ENCODE data around the gene NUDT1.

Gene NUDT1

GRCh38 chr7:2205036-2205780, 36.8 kb upstream of the NUDT1 start:
- DNase-seq: no peak

GRCh38 chr7:2208712-2209111, 33.3 kb upstream of the NUDT1 start:
- no peak for DNase-seq

DNA sequence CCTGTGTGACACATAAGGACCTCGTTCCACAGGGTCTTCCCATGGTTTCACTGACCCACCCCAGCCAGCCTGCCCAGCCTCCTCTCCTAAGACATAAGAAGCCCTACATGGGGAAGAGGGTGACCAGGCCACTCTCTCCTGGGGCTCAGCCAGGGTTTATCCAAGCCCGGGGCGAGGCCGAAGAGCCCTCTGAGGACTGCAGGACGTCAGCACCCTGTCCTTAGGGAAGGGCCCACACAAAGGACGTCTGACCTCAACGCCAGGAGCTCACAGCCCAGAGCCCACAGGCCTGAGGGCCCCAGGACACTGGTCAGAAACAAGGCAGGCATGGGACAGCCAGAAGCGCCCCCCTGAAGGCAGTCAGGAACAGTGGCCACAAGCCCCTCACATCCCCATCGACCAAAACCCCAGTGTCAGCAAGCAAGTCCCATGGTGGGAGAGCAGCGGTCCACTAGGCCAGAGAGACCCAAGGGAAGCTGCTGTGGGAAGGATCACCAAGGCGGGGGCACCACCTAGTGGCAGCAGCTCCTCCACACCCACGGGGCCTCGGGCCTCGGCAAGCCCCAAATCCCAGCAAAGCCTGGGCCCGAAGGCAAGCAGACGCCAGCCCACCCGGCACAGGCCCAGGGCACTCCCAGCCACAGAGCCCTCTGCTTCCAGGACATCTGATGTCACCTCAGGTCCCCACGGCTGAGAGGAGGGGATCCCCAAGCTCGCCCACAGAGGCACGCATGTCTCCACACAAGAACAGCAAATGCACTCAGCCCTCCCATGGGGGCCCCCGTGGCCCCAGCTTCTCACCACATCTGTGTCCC, 32.7 kb upstream of the NUDT1 start:
- peak; percentile 63 for DNase-seq

GRCh38 chr7:2209961-2210323, 32.1 kb upstream of the NUDT1 start:
- DNase-seq: no peak

- no peak for DNase-seq
These were observed 31.3 kb upstream of the NUDT1 start for GRCh38 chr7:2210551-2211258.

DNA sequence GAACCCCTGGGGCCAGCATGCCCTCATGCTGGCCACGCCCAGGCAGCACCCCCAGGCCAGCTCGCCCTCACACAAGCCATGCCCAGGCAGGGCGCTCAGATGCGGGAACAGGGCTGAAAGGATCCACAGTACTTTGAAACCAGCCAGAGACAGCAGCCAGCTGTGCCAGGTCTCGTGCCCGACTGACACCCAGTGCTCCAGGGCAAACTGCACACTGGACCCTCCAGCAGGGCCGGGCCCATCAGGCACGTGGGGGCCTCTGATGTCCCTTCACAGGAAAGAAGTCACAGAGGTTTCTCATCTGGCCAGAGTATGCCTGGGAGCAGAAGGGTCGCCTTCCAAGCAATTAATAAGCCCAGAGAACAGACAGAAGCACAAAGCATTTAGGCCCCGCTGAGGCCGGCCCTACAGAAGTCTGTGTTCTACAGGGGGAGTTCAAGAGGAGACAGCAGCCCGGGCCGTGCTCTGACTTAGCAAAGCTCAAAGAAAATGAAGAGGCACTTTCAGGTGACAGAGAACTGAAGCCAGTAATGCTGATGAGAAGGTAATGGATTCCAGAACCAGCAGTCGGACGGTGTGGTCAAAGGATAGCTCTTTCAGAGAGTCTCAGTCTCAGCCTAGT, 30.7 kb upstream of the NUDT1 start:
- no peak for DNase-seq

DNA sequence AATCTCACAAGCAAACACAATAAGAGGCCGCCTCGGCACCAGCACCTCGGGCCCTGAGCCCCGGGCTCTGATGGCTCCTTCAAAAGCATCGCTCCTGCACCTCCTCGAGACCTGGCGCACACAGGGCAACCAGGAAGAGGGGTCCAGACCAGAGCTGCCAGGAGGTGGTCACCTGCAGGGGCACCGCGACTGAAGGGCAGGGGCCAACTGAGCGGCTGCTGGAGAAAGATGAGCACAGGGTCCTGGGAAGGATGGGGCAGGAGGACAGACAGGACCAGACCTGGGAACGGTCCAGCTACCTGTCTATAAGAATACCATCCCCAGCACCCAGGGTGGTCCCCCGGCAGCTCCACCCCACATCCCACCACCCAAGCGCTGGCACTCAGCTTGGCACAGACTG, 30.1 kb upstream of the NUDT1 start:
- no peak for DNase-seq

DNA sequence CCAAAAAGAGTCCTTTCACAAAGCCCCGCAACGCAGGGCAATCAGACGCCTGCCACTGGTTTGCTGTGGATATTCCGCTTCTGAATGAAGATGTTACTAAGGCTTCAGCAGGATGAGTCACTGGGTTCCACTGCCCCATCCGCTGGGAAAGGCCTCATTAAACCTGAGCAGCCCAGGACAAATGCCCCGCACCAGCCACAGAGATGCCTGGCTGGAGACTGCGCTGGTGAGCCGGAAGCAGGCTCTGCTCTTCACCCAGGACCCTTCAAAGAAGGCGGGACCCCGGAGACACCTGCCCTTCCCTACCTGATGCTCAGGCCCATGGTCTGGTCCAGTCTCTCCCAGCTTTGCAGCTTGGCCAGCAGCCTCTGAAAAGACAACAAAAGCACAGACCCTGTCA, 29.1 kb upstream of the NUDT1 start:
- DNase-seq: no peak

DNA sequence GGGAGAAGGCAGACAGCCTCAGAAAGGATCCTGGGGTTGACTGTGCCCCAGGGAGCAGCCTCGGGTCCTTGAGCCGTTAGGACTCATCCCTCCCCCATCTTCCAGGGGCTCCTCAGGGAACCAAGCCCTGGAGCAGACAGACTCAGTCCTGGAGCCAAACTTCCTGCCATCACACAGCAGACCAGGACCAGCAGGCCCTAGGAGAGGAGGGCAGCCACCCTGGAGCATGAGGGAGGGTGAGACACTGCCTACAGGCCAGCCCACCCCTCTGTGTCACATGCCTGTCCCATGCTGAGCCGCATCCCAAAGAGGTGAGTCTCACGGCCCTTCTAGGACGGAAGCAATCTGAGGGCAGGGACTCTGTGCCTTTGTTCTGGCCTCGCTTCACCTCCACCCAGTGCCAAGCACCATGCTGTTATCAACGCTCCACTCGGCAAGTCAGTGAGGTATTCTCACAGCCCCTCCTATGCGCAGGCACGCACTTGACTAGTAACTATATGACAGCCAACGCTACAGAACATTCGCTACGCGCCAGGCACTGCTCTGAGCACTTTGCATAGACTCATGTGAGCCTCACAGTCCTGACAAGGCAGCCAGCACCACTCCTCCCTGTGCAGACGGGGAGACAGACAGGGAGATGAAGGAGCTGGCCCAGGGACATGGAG, 28.3 kb upstream of the NUDT1 start:
- DNase-seq: no peak

DNA sequence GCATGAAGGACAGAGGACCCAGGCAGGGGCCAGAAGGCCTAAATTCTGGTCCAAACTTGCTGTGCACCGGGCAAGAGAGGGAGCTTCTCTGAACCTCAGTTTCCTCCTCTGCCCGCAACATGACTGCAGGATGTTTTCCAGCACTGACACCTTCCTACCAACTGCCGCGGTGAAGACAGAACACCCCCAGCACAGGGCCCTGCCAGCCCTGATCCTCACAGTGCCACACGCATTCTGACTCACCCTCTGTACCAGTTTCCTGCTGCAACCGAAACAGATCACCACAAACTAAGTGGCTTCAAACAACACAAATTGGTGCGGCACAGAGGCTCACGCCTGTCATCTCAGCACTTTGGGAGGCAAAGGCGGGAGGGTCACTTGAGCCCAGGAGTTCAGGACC, 27.4 kb upstream of the NUDT1 start:
- DNase-seq: no peak

- DNase-seq: no peak
These were observed 26.2 kb upstream of the NUDT1 start for GRCh38 chr7:2215851-2216250.

GRCh38 chr7:2217206-2217605, 24.8 kb upstream of the NUDT1 start:
- DNase-seq: no peak

DNA sequence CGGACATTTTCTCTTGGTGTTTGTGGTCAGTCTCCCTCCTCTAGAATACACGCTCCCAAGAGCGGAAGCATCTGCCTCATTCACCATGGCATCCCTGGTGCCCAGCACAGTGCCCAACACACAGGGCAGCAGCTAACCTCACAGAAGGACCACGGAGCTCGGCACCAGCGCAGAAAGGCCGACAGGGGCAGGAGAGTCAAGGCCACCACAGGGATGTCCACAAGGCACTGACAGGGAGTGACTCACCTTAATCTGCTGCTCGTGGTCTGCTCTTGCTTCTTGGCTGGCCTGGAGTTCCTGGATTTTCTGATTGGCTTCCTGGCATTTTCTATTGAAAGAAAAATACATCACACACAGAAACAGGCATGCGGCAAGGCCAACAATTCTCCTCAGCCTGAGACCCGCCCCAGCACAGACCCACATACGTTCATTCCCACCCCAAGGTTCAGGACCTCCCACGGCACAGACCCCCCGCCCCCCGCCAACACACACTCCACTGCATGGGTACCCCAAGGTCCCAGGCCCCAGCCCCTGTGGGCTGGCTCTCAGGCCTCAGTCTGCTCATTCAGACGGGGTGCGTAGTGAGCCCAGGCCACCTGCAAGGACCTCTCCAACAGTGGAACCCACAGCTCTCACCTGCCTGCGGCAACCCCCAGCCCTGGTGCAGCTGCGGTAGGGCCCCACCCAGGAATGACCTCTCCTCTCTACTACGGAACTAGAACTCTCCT, 24.1 kb upstream of the NUDT1 start:
- DNase-seq: no peak

DNA sequence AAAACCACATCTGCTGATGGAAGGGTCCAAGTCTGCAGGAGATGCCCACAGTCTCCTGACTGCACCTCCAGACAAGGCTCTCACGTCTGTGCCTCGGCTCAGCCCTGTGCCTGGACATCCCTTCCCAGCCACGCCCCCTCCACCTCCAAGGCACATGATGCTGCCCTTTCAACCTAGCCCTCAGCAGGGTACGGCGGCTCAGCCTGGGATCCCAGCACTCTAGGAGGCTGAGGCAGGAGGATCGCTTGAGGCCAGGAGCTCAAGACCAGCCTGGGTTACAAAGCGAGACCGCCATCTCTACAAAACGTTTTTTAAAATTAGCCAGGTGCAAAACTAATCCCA, 23.6 kb upstream of the NUDT1 start:
- DNase-seq: no peak

GRCh38 chr7:2219136-2219535, 22.9 kb upstream of the NUDT1 start:
- DNase-seq: no peak

DNA sequence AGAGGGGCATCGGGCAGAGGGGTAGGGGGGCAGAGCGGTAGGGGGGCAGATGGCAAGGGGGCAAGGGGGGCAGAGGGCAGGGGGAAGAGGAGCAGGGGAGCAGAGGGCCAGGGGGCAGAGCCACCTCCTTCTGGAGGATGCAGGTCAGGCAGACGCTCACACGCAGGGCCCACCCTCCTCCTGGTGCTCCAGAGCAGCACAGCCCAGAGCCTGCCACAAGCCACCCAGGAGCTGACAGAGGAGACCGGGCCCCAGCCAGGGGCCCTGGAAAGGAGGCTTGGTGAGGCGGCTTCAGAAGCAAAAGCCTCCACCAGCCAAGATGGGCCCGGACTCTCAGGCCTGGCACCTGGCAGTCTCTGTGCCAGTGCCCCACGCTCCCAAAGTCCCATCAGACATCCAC, 22.4 kb upstream of the NUDT1 start:
- DNase-seq: no peak

DNA sequence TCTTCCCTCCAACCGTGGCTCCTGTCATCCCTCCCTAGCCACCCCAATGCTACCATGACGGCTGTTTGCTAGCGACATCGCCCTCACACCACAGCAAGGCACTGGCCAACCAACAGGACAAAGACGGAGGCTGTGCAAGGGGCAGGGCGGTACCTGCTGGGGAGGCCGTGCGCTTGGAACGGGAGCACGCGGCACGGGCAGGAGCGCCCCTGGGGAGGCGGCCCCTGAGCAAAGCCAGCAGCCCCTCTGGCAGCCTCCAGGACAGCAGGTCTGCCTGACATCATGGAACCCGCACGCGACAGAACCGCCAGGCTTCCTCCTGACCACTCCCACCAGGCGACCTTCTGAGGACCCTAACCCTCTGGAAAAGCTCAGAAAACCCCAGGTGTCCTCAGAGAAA, 22.0 kb upstream of the NUDT1 start:
- no peak for DNase-seq

DNA sequence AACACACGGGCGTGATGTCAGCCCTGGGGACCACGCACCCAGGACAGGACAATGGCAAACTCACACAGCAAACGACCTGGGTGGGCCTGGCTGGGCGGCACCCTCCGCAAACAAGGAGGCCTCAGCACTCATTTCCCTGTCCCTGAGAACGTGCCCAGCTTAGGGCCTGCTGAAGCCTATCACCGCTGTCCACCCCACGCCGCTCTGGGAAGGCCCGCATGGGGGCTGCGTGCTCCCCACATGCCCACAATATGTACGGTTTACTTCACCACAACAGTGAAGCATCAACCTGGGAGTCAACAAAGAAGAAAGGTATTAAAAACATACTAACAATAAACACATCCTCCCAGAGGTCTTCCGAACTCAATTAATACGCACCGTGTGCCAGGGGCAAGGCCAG, 21.5 kb upstream of the NUDT1 start:
- DNase-seq: no peak

DNA sequence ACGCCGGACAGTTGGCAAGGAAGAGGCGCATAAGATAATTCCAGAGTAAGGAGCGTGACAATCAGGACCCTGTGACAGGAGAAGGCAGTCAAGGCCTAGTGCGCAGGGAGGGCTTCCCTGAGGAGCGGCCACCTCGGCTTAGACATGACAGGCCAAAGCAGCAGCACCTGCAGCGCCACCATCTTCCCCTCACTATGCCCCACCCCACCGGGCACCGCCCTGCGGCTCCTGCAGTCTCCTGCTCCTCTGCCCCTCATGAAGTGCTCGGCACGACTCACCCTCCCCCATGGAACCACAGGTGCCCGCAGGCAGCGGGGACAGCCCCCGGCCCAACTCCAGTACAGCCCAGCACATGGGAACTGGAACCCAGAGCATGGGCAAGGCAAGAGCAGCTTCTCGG, 21.1 kb upstream of the NUDT1 start:
- no peak for DNase-seq

DNA sequence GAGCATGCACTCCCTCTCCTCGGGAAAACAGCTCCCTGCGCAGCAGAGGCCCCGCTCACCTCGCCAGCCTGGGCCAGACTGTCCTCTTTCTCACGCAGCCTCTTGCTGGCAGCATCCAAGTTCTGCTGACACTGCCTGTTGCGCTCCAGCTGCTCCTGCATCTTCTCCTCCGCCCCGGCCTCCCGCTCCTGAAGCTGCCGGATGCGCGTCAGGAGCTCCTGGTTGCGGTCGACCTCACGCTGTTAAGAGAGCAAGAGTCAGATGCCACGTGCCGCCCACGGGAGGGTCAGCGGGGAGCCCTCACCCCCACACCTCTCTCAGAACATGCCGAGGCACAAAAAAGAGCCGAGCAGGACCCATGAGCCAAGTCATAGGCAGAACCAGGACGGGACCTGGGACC, 19.5 kb upstream of the NUDT1 start:
- DNase-seq: no peak

GRCh38 chr7:2223321-2223720, 18.7 kb upstream of the NUDT1 start:
- no peak for DNase-seq

DNA sequence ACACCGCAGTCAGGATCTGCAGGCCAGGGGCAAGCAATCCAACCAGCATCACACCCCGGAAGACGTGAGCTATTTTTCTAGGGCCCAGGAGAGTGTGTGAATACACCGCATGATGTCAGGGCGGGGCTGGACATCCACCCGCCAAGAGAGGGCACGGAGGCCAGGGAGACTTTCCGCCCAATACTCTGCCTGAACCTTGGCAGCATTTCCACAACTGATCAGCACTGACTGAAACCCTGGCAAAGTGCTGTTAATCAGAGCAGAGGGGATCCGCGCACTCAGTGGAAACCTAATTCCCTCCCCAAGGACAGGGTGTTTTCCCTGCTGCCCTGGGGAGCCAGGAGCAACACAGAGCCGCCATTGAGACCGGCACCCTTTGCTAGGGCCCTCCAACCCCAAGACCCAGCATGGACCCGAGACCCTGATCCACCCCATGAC, 17.5 kb upstream of the NUDT1 start:
- DNase-seq: no peak

All from NCI-H69 (cell line).